NK-92 treated with Interleukin-12 subunit alpha and Interleukin-12 subunit beta, amount 100 ng/mL, for 24 hours (cell line): ENCODE results near the gene TSSK6.

Experiments
- DNase-seq: peaks from one replicate; lab custom pipeline; 2025; lab: John Stamatoyannopoulos, UW

Gene TSSK6

DNA sequence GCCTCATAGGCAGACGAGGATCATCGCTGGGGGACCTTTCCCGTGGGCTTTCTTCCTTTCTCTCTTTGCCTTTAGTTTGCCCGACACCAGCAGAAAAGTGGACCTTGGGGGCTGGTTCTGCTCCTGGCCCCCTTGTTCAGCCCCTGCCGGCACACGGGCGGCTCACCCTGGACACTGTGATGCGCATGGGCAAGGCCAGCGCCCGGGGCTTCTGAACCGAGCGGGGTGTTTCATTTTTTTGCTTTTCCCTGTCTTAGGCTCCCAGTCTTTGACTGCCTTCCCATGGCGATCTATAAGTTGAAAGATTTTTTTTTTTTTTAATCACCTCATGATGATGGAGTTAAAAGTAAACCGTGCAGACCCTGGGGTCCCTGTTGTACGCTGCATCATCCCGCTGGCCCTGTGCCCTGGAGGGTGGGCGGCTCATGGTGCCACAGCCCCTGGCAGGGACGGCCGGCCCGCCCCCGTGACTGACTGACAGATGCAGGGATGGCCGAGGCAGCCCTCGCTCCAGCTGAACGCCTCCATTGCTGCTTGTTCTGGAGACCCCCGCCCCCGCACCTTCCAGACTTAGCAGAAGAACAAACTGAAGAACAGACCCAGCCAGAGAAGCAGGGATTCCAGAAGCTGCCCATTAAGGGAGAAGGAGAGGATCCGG is 9.6 kb downstream of the TSSK6 start:
- no peak for DNase-seq

DNA sequence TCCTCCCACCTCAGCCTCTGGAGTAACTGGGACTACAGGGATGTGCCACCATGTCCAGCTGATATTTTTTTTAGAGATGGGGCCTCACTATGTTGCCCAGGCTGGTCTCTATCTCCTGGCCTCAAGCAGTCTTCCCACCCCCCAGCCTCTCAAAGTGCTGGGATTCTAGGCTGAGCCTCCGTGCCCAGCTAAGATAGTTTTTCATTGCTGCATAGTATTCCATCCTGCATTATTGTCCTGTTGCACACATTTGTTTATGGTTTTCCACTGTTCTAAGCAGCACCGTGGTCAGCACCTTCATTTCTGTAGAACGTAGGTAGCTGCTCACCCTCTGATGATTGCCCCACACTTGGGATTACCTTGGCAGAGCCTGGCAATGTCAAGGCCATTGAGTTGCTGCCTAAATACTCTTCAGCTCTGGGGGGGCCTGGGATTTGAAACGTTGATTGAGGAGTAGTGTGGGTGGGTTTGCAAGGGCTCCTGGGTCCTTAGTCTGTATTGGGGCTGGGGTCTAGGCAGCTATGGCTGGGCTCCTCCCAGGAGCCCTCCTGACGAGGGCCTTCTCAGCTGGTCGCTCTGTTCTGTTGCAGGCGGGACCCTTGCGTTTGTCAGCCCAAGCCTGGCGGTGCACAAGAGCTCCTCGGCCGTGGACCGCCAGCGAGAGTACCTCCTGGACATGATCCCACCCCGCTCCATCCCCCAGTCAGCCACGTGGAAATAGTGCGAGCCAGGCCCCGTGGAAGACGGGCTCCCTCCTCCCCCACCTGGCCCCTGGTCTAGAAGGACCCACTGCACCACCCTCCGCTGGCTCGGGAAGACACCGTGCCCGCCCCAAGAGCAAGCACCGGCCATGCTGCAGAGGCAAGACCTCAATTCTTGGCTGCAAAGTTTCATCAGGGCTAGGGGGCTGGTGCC is 10.3 kb downstream of the TSSK6 start:
- DNase-seq: no peak

DNA sequence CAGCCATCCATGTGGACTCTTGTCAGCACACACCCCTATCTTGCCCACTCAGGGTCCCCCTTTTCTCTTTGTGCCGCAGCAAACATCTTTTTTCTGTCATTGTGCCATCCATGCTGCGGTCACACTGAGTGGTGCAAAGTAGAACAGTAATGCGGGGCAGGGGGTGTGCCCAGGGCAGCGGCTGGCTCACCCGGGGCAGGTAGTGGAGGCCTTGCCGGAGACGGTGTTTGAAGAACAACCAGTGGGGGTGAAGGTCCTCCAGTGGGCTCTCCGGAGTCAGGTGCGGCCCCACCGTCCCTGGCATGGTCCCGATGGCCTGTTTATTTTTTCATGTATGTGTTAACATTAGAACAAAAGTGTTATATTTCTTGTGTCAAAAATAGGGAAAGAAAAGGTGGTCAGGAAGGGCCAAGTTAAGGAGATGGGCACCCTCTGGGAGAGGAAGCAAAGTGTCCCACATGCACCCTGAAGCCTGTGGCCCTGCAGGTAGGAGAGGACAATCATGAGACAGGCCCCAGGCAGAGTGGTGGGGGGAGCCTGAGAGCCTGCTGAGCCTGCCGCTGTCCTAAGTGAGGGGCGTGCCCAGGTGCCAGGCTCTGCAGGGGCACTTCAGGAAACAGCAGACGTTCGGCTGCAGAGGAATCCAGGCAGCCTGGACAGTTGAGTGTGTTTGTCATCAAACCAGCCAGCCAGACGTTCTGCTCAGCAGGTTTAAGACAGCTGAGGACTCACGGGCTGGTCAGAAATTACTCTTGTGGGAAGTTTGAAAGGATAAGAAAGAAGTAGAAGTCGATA is 12.3 kb downstream of the TSSK6 start:
- no peak for DNase-seq

DNA sequence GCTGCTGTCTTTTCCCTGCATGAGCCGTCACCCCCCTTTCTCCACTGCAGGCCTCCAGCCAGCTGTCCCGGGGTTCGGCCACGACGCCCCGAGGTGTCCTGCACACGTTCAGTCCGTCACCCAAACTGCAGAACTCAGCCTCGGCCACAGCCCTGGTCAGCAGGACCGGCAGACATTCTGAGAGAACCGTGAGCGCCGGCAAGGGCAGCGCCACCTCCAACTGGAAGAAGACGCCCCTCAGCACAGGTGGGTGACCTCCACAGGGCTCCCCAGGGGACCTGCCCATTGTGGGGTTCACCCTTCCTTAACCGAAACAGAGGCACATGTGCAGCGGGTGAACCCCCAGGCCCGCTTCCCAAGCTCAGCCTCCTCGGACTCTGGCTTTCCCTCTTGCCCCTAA is 13.1 kb downstream of the TSSK6 start:
- no peak for DNase-seq

DNA sequence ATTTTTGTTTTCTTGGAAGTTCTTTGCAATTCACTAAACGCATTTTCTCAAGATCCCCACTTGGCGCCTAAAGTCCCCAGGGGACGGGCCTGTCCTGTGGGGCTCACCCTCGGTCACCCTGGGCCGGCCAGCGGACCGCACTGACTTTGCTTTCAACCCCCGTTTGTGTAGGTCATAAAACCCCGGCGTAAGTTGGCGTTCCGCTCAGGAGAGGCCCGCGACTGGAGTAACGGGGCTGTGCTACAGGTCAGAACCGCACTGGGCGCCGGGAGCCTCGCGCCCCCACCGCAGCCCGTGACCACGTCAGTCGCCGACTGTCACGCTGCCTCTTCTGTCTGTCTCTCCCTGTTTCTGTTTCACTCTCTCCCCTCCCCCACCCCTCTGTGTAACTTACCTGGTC is 13.6 kb downstream of the TSSK6 start:
- no peak for DNase-seq

DNA sequence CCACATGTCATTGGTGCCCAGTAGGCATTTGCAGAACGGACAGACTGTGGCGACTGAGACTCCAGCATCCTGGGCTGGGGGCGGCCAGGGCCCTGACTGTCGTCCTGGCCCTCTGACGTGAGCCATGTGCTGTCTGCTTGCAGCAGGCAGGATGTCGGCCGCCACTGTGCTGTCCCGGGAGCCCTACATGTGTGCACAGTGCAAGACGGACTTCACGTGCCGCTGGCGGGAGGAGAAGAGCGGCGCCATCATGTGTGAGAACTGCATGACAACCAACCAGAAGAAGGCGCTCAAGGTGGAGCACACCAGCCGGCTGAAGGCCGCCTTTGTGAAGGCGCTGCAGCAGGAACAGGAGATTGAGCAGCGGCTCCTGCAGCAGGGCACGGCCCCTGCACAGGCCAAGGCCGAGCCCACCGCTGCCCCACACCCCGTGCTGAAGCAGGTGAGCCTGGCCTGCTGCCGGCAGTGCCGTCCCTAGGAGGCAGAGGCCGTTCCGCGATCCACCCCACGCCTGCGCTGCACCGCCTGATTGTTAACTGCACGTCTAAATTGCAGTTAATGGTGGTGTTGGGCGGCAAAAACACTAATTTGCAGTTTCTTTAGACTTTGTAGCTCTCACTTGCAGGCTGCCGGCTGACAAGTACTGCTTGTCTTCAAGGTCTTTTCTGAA is 14.2 kb downstream of the TSSK6 start:
- no peak for DNase-seq

DNA sequence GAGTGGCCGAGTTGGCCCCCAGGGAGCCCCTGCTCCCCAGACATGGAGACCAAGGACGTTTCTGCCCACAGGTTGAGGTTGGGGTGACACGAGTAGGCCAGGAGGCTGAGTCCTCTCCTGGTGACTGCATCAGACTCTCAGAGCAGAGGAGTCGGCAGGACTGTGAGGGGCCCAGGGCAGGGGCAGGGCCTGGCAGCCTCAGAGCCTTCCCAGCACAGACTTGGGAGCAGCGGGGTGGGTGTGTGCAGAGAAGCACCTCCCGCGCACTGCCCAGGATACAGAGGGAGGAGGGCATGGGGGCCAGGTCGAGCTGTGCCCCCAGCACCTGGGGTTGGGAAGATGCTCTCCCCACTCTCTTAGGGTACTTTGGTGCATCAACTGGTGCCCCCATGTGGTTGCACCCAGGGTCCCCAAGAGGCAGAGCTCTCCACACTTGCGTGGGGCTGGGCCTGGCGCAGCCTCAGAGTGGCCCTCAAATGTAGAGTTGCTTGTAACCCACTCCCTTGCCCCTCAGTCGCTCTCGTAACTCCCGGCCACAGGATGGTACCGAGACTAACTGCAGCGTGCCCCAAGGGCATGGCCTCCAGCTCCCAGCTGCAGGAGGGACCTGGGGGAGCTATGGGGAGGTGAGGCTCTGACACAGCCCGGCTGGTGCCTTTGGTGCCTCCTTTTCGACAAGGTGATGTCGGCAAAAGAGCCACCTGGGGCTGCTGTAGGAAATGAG is 15.9 kb downstream of the TSSK6 start:
- DNase-seq: no peak

DNA sequence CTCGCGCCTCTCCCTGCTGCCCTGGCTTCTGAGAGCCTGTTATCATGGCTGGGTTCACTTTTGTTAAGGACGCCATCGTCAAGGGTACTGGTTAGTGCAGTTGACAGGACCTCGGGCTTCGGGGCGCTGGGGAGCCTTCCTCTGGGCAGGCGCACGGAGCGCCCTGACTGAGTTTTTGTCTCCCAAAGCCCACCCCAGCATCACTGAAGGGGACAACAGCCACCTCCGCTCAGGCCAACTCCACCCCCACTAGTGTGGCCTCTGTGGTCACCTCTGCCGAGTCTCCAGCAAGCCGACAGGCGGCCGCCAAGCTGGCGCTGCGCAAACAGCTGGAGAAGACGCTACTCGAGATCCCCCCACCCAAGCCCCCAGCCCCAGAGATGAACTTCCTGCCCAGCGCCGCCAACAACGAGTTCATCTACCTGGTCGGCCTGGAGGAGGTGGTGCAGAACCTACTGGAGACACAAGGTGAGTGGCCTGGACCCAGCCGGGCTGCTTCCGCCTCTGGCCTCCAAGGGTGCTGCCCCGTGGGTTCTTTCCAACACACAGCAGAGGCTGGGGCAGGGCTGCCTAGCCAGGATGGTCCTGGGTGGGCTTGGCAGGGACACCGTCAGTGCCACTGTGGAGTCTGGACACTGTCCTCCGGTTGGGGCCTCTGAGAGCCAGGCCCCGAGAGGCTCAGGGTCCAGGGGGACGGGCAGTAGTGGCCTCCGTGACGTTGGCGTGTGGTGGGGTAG is 16.9 kb downstream of the TSSK6 start:
- DNase-seq: no peak

DNA sequence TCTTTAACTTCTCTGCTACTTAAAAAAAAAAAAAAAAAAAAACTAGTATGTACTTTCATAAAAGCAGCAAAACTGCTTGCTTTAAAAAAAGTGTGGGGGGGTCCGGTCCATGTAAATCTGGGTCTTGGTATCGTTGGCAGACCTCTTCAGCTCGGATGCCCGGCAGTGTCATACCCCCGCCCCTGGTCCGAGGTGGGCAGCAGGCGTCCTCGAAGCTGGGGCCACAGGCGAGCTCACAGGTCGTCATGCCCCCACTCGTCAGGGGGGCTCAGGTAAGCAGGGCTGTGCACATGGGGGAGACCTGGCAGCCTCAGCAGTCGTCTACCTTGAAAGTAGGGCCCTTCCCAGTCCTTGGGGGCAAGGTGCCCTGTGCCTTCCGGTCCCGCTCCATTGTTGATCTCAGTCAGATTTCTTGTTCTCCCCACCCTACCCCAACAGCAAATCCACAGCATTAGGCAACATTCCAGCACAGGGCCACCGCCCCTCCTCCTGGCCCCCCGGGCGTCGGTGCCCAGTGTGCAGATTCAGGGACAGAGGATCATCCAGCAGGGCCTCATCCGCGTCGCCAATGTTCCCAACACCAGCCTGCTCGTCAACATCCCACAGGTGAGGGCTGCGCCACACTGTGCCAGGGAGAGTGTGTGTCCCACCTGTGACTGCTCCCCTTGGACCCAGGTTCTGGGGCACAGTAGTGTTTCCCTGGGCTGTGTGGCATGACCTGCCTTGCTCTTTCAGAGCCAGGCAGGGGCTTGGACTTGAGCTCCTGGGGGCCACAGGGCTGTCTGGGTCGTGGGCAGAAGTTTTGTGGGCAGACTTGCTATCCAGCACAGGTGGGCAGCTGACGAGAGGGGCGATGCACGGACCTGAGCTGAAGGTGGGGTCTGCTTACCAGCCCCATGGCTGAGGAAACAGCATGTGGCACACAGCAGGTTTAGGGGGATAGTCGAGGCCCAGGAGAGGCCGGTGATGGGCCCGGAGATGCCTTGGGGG is 19.4 kb downstream of the TSSK6 start:
- DNase-seq: no peak

DNA sequence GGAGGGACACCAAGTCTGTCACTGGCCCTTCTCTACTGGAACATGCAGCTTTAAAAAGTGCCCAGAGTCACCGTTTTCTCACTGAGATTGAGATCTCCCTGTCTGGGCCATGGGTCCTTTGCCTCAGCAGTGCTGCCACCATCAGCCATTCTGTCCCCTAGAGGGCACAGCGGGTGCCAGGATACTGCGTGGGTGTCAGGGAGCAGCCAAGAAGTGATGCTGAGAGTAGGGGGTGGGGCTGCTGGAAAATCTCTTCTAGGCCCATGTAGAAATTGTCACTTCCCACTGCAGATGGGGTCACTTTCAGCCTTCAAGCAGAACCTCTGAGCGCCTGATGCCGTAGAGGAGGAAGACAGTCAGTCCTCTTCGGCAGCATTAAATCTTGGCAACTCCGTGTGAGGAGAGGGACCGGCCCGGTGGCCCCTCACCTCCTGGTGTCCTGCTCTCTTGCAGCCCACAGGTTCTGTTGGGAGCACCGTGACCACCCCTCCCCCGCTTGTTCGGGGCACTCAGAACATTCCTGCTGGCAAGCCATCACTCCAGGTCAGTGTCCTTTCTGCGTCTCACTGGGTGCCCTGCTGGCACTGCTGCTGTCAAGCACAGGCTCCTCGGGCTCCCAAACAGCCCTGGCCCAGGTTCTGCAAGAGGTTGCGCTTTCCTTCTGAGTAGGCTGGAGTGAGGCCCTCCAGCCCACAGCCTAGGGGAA is 21.4 kb downstream of the TSSK6 start:
- no peak for DNase-seq

DNA sequence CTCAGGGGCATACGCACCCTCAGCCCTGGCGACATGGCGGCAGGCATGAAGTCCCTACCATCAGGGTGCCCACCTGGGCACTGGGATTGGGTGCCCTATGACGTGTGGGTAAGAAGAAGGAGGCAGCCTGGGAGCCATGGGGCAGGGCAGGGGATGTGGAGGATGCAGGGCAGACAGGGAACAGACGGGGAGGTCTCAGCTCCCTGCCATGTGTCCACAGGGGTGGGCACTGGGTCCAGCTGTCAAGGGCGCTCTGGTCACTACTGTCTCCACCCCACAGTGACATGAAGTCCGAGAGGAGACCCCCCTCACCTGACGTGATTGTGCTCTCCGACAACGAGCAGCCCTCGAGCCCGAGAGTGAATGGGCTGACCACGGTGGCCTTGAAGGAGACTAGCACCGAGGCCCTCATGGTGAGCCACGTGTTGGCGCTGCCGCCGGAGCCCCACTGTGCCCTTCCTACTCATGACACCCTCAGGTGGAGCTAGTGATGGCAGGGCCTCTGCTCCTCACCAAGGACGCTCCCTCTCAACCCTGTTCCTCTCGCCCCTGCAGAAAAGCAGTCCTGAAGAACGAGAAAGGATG is 23.2 kb downstream of the TSSK6 start:
- no peak for DNase-seq

DNA sequence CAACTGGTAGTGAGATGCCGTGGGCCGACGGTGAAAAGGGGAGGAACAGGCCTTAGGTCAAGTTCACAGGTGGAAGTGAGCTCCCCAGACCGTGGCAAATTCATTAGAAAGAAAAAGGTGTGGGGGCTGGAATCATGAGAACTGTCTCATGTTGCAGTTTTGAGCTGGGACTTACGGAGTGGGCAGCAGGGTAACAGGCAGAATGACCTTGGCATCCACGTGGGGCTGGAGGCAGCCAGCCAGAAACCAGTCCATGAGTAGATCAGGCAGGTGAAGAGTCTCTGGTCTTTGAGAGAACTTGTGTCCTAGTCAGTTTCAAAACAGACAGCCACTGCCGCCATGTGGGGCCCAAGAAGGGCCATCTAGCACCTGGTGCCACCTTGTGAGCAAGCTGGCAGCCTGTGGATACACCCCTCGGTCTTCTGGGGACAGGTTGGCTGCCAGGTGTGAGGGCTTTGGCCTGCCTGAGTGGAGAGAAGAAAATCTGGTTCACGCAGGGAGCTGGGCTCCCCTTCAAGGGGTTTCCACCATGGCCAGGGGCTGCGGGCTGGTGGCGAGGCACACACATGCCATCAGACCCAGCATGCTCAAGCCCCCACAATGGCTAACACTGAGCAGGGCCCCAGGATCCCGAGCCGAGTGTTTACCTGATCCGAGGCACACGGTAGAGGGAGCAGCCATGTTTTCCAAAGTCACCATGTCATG is 23.9 kb downstream of the TSSK6 start:
- DNase-seq: no peak

DNA sequence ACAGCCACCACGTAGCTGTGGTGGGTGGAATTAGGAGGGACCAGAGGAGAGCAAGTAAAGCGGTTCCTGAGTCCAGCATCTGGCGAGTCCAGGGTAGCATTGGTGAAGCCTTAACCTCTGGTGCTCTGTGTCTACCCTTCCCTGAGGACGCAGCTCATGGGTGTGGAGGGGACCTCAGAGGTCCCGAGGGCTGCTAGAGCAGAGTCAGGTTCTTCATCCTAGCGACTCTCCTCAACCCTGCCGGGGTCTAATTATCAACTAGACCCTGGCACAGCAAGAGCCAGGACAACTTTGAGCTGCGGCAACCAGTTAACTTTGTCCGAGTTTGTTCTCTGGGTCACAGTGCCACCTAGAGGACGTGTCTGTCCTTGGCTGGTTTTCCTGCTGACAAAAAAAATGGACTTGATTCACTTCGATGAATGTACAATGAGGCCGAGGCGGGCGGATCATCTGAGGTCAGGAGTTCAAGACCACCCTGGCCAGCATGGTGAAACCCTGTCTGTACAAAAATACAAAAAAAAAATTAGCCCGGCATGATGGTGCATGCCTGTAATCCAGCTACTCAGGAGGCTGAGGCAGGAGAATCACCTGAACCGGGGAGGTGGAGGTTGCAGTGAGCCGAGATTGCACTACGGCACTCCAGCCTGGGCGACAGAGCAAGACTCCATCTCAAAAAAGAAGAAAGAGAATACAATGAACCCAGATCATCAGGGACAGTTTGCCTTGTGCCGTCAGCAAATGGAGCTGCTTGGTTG is 25.0 kb downstream of the TSSK6 start:
- peak; percentile 43 for DNase-seq

DNA sequence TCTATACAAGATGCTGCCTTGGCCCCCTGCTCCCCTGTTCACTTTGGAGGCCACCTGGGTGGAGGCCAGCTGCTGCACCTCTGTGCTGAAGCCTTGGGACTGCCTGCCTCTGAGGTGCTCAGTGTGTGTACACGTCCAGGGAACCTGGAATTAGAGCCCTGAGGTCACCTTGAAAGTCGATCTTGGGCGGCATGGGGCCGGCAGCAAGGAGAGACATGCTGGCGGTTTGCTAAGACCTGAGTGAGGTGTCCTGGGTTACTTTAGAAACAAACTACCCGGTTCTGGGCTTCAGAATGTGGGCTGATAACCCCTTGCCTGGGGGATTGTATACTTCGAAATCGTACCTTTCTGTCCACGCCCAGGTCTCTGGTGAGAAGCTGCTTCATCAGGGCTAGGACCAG is 25.5 kb downstream of the TSSK6 start:
- no peak for DNase-seq

DNA sequence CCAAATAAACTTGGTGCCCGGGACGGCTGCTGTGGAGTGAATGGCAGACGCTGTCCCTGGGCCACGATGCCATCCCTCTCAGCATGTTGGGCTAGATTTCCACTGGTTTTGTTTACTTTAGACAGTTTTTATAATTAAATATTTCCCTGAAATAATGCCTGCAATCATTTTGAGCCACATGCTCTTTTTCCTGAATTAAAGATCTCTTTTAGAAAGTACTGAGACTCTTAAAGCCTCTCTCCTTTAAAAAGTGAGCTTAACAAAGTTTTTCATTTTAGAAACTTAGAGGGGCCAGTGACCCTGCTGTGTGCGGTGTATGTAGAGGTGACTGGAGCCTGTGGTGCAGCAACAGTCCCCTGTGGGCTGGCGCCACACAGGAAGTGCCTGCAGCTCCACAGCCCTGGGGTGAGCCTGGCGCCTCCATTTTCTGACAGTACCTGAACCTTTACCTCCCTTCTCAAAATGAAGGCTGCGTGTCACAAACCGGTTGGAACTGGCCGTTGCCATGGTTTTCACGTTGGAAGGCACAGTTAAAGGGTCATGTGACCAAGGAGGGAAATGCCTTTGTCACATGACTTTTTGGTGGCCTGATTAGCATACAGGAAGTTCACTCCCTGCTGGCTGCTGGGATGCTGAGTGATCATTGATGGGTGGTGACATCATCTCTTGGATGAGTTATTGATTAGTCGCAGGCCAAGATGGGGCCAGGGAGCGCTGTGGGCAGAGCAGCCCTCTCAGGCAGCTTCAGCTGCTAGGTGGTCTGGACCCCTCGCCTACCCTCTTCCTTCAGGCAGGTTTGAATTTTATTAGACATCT is 26.3 kb downstream of the TSSK6 start:
- peak; percentile 80 for DNase-seq
